Ureter (tissue), 1 donor: ENCODE data around the gene AVPR1A. TPM values are rescaled to one million over a fixed set of nuclear protein-coding genes. Genes with fewer than 3 reads are reported as not detected.

Experiments
- DNase-seq: peaks from one replicate; pipeline ENCODE4 v3.0.0-alpha.2; 2020; ENCODE audit warnings: low spot score
- total RNA-seq: library from RNA; stranded (reverse); gene quantifications from one replicate; pipeline ENCODE4 v1.2.4, GENCODE V29; 2023
- donor health status: DM: yes; HTN: yes; CAD: no.

Gene AVPR1A
- total RNA-seq, 1 donor from 2014 or later = 17.2 TPM

GRCh38 chr12:63095369-63095980 lies 55.5 kb downstream of the AVPR1A start:
- no peak for DNase-seq

GRCh38 chr12:63093711-63094110 lies 57.3 kb downstream of the AVPR1A start:
- DNase-seq = no peak

DNA sequence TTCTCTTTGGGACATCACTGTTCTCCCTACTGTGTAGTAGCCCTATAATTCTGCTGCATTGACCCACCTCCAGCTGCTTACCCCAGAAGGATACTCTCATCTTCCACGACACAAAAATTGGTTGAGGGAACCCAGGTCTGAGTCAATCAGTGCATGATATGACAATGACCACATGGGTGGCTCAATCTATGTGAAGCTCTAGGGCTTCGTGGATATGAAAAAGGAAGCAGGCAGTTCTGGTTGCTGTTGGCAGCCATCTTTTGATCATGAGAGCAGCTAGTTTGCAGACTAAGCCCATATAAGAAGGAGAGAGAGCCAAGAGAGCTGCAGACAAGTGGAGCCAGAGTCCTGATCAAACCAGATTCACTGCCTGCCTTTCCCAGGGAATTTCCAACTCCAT lies 57.9 kb downstream of the AVPR1A start:
- DNase-seq = no peak

Other genes starting within 250 kb of the AVPR1A start
- 16.2 TPM for gene PPM1H, start 216.1 kb downstream of the AVPR1A start, total RNA-seq